K562 treated with DMSO at 1 percent for 12 hours (cell line): ENCODE measurements around the gene PLCH2. TPM values are rescaled to one million over a fixed set of nuclear protein-coding genes. Genes with fewer than 3 reads are reported as not detected.

Source experiments
- total RNA-seq: library from RNA; unstranded; fragments of 300-600 nt; gene quantifications from 2 replicates; pipeline ENCODE4 v1.2.3, GENCODE V29; 2022; ENCODE audit not compliant: insufficient read depth

PLCH2 gene
- not detected in 2 replicates for total RNA-seq

DNA sequence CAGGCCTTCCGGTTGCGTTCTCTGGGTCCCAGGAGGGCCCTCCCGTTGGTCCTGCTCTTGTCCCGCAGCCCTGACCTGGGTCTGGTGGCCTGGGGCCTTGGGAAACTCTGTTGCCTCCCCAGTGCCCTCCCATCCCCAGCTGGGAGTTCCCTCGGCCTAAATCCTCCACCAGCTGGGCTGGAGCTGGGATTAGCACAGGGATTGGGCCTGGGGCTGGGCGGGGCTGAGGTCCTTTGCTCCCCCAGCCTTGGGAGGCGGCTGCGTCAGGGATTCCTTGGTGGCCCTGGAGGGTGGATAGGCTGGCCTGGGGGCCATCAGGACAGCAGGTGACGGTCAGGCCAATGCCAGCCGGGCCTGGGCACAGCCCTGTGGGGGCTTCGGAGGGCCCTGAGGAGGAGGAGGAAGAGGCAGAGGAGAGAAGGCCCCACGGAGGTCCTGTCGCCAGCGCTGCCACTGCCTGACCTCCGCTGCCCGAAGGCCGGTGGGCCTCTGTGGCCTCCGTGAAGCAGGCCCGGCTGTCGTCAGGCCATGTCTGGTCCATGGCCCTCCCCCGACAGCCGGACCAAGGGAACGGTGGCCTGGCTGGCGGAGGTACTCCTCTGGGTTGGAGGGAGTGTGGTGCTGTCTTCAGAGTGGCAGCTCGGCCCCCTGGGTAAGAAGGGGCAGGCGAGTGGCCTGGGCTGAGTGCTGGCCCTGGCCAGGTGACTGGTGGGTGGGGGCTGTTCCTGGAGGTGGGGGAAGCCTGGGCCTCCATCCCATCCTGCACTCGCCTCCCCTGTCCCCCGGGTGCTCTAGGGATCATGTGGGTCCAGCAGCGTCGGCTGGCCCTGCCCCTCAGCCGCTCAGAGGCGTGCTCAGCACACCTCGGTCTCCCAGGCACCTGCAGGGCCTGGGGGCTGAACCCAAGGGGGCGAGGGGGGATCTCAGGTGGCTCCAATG, at the start of gene PLCH2:
TSS of gene PLCH2 (plus strand) at position 229 of the 939 bp plus-strand sequence. CDS start at position 529, 300 bp downstream.

DNA sequence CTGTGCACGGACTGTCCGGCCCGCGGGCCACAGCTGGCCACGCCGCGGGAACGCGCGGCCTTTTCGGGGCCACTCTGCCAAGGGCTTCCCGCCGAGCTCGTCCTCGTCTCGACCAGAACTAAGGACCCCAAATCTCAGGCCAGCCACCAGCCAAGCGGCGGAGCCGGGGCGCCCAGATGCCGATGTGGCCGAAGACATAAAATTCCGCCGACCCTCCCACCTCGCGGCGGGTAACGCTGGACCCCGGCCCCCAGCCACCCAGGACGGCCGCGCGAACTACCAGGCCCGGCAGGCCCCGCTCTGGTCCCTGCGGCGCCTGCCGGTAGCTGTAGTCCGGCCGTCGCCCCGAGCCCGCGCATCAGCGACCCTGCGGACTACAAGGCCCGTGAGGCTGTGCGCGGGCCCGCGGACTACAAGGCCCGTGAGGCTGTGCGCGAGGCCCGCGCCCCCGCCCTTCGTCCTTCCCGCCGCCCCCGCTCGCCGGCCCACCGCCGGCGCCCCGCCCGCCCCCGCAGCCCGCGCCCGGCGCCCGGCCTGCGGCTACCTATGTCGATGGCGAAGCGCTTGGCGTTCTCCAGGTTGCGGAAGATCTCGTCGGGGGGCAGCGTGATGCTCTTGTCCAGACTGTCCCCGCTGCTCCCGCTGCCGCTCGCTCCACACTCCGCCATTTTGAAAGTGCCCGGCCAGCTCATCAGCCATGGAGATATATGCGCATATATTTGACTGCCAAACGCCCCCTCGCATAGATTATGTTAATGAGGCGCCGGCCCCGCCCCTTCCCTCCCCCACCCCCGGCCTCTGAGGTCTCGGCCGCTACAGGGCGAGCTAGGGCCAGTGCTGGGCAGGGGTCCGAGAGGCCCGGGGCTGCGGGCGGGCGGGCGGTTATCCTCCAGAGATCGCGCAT, 50.1 kb downstream of the PLCH2 start, which contains the start of gene PANK4:
TSS of gene PANK4 (minus strand) at position 677 of the 904 bp plus-strand sequence. CDS start at position 668, 9 bp downstream.

DNA sequence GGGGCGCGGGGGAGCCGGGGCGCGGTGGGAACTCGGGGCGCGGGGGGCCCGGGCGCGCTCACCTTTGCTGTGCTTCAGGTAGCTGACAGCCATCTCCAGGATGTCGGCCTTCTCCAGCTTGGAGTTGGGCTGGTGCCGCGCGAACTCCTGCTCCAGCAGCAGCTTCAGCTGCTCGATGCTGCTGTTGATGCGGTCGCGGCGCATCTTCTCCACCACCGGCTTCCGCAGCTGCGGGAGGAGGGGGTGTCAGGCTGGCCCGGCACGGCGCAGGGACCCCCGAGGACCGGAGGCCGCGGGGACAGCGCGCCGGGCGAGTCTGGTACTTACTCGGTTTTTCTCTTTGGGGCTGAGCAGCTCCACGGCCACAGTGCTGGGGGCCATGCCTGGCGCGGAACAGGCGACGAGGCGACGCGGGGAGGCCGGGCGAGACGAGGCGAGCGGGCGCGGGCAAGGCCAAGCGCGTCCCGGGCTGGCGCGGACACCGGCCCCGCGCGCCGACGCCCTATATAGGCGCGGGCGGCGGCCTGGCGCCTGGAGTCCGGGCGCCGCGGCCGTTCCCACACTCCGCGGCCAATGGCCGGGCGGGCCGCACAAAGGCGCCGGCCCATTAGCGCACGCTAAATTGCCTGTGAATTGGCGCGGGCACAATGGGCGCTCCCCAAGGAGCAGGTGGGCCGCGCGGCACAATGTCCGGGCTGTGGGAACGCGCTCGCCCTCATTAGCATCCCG, 53.9 kb downstream of the PLCH2 start, which contains the start of gene HES5:
TSS of gene HES5 (minus strand) at position 480 of the 729 bp plus-strand sequence. CDS start at position 381, 99 bp downstream.

Other genes starting within 250 kb of the PLCH2 start
- gene SKI, start 248.0 kb upstream of the PLCH2 start, total RNA-seq, result 9.8 and 37.8 TPM in 2 replicates
- gene MORN1, start 84.7 kb upstream of the PLCH2 start, total RNA-seq, result 1.6 and 2.1 TPM in 2 replicates
- 75.6 and 112 TPM in 2 replicates for gene RER1, start 84.4 kb upstream of the PLCH2 start, total RNA-seq
- 8.8 and 12.7 TPM in 2 replicates for gene PEX10, start 63.7 kb upstream of the PLCH2 start, total RNA-seq
- 31.6 and 41.5 TPM in 2 replicates for gene PANK4, start 50.3 kb downstream of the PLCH2 start, total RNA-seq
- not detected in 2 replicates for gene HES5, start 54.0 kb downstream of the PLCH2 start, total RNA-seq
- gene TNFRSF14, start 80.1 kb downstream of the PLCH2 start, total RNA-seq, result 6.3 and 9.2 TPM in 2 replicates
- 12.8 and 16.2 TPM in 2 replicates for gene PRXL2B, start 110.5 kb downstream of the PLCH2 start, total RNA-seq
- gene MMEL1, start 156.7 kb downstream of the PLCH2 start, total RNA-seq, result 0.43 TPM in 1 of 2 replicates, not detected in the other